ENCODE data around the gene HOXB2. TPM values are rescaled to one million over a fixed set of nuclear protein-coding genes. Genes with fewer than 3 reads are reported as not detected.

HOXB2 gene
- total and polyA plus RNA-seq, 4 donors = 6.6 to 62.4 (median 33.7) TPM

- Histone ChIP-seq H3K4me3 (ENCODE audit: low read depth, low read length) (peak overlapping the region; percentile 28), H3K27me3 (ENCODE audit: control insufficient read depth, insufficient read depth, low read length) (no peaks in the 10 kb centered on the region), H3K4me1 (ENCODE audit: control insufficient read depth, insufficient read depth, low read length) (peaks cover 86% of the 10 kb centered on the region), H3K36me3 (ENCODE audit: control insufficient read depth, insufficient read depth, low read length) (peaks cover 35% of the 10 kb centered on the region), H3K9me3 (ENCODE audit: control insufficient read depth, insufficient read depth, low read length) (no peaks in the 10 kb centered on the region), H3K27ac (ENCODE audit: low read depth, low read length) (peak overlapping the region; percentile 99)
- WGBS (ENCODE audit: insufficient coverage) = 14% methylated on average over 9 of the region's 14 CpGs
- DNase-seq (ENCODE audit: low read depth in 4 of 6, low spot score in 6 of 6) = peak in 1 of 6 donors; percentile 81
Observed at GRCh38 chr17:48559840-48560817, 15.2 kb upstream of the HOXB2 start.

GRCh38 chr17:48559122-48559839, 14.4 kb upstream of the HOXB2 start:
- Histone ChIP-seq H3K27ac (ENCODE audit: low read depth, low read length) (peak overlapping the region; percentile 99), H3K4me3 (ENCODE audit: low read depth, low read length) (peak overlapping the region; percentile 28), H3K4me1 (ENCODE audit: control insufficient read depth, insufficient read depth, low read length) (peaks cover 85% of the 10 kb centered on the region), H3K36me3 (ENCODE audit: control insufficient read depth, insufficient read depth, low read length) (peaks cover 36% of the 10 kb centered on the region), H3K9me3 (ENCODE audit: control insufficient read depth, insufficient read depth, low read length) (no peaks in the 10 kb centered on the region), H3K27me3 (ENCODE audit: control insufficient read depth, insufficient read depth, low read length) (no peaks in the 10 kb centered on the region)
- DNase-seq (ENCODE audit: low read depth in 4 of 6, low spot score in 6 of 6) = peak in 1 of 6 donors; percentile 69
- WGBS (ENCODE audit: insufficient coverage) = 14% methylated on average over 10 of the region's 16 CpGs

GRCh38 chr17:48558831-48559121, 13.9 kb upstream of the HOXB2 start:
- Histone ChIP-seq H3K9me3 (ENCODE audit: control insufficient read depth, insufficient read depth, low read length) (no peaks in the 10 kb centered on the region), H3K27me3 (ENCODE audit: control insufficient read depth, insufficient read depth, low read length) (no peaks in the 10 kb centered on the region), H3K4me1 (ENCODE audit: control insufficient read depth, insufficient read depth, low read length) (peaks cover 84% of the 10 kb centered on the region), H3K36me3 (ENCODE audit: control insufficient read depth, insufficient read depth, low read length) (peaks cover 37% of the 10 kb centered on the region), H3K27ac (ENCODE audit: low read depth, low read length) (peak overlapping the region; percentile 99), H3K4me3 (ENCODE audit: low read depth, low read length) (peak overlapping the region; percentile 28)
- peak in 1 of 6 donors; percentile 63 for DNase-seq (ENCODE audit: low read depth in 4 of 6, low spot score in 6 of 6)
- 28% methylated on average over 2 of the region's 2 CpGs for WGBS (ENCODE audit: insufficient coverage)

- peak in 2 of 6 donors; percentile 32 to 73 for DNase-seq (ENCODE audit: low read depth in 4 of 6, low spot score in 6 of 6)
- Histone ChIP-seq H3K27me3 (ENCODE audit: control insufficient read depth, insufficient read depth, low read length) (no peaks in the 10 kb centered on the region), H3K36me3 (ENCODE audit: control insufficient read depth, insufficient read depth, low read length) (peaks cover 34% of the 10 kb centered on the region), H3K4me1 (ENCODE audit: control insufficient read depth, insufficient read depth, low read length) (peaks cover 81% of the 10 kb centered on the region), H3K27ac (ENCODE audit: low read depth, low read length) (peak overlapping the region; percentile 99), H3K9me3 (ENCODE audit: control insufficient read depth, insufficient read depth, low read length) (no peaks in the 10 kb centered on the region), H3K4me3 (ENCODE audit: low read depth, low read length) (peak overlapping the region; percentile 28)
- WGBS (ENCODE audit: insufficient coverage) = 26% methylated on average over 12 of the region's 13 CpGs
Observed at GRCh38 chr17:48558057-48558830, 13.3 kb upstream of the HOXB2 start.

GRCh38 chr17:48556576-48557401, 11.9 kb upstream of the HOXB2 start:
- Histone ChIP-seq H3K4me1 (ENCODE audit: control insufficient read depth, insufficient read depth, low read length) (peaks cover 81% of the 10 kb centered on the region), H3K36me3 (ENCODE audit: control insufficient read depth, insufficient read depth, low read length) (peaks cover 42% of the 10 kb centered on the region), H3K9me3 (ENCODE audit: control insufficient read depth, insufficient read depth, low read length) (no peaks in the 10 kb centered on the region), H3K4me3 (ENCODE audit: low read depth, low read length) (peak overlapping the region; percentile 28), H3K27ac (ENCODE audit: low read depth, low read length) (peak overlapping the region; percentile 99), H3K27me3 (ENCODE audit: control insufficient read depth, insufficient read depth, low read length) (no peaks in the 10 kb centered on the region)
- 9% methylated on average over 4 of the region's 7 CpGs for WGBS (ENCODE audit: insufficient coverage)
- peak in 3 of 6 donors; percentile 44 to 80 (median 65) for DNase-seq (ENCODE audit: low read depth in 4 of 6, low spot score in 6 of 6)

GRCh38 chr17:48556229-48556575, 11.3 kb upstream of the HOXB2 start:
- 0% methylated on average over 2 of the region's 5 CpGs for WGBS (ENCODE audit: insufficient coverage)
- Histone ChIP-seq H3K4me3 (ENCODE audit: low read depth, low read length) (peak overlapping the region; percentile 55), H3K27me3 (ENCODE audit: control insufficient read depth, insufficient read depth, low read length) (no peaks in the 10 kb centered on the region), H3K36me3 (ENCODE audit: control insufficient read depth, insufficient read depth, low read length) (peaks cover 46% of the 10 kb centered on the region), H3K4me1 (ENCODE audit: control insufficient read depth, insufficient read depth, low read length) (peaks cover 80% of the 10 kb centered on the region), H3K9me3 (ENCODE audit: control insufficient read depth, insufficient read depth, low read length) (no peaks in the 10 kb centered on the region), H3K27ac (ENCODE audit: low read depth, low read length) (peak overlapping the region; percentile 99)
- DNase-seq (ENCODE audit: low read depth in 4 of 6, low spot score in 6 of 6) = peak in 2 of 6 donors; percentile 28 to 54

- peak overlapping the region; percentile 99 for H3K27ac ChIP-seq (ENCODE audit: low read depth, low read length)
- under 1% methylated on average over 23 of the region's 36 CpGs for WGBS (ENCODE audit: insufficient coverage)
Observed at GRCh38 chr17:48555258-48556228, 10.6 kb upstream of the HOXB2 start.

More at GRCh38 chr17:48555258-48556228, 10.6 kb upstream of the HOXB2 start:
- H3K4me1 ChIP-seq (ENCODE audit: control insufficient read depth, insufficient read depth, low read length) = peaks cover 77% of the 10 kb centered on the region
- peaks cover 42% of the 10 kb centered on the region for H3K36me3 ChIP-seq (ENCODE audit: control insufficient read depth, insufficient read depth, low read length)
- H3K27me3 ChIP-seq (ENCODE audit: control insufficient read depth, insufficient read depth, low read length) = no peaks in the 10 kb centered on the region
- no peaks in the 10 kb centered on the region for H3K9me3 ChIP-seq (ENCODE audit: control insufficient read depth, insufficient read depth, low read length)
- peak overlapping the region; percentile 55 for H3K4me3 ChIP-seq (ENCODE audit: low read depth, low read length)
- DNase-seq (ENCODE audit: low read depth in 4 of 6, low spot score in 6 of 6) = peak in 5 of 6 donors; percentile 82 to 98 (median 85)
